PC-3 (cell line): Measurements from ENCODE around the gene CNTNAP2.

Experiments
- CTCF ChIP-seq: fragments of 300-600 bp; sonication (generic); conservative IDR thresholded peaks from 2 replicates; pipeline ENCODE4 v1.5.1; 2017; ENCODE audit warnings: antibody characterized with exemption, low read depth, mild to moderate bottlenecking, low read length
- EZH2 ChIP-seq: fragments of 300-600 bp; sonication (generic); IDR thresholded peaks from one replicate; pipeline ENCODE4 v1.6.1; 2017; ENCODE audit warnings: antibody characterized with exemption, mild to moderate bottlenecking, low read length; ENCODE audit not compliant: unreplicated experiment
- EZH2phosphoT487 ChIP-seq: fragments of 300-600 bp; sonication (generic); IDR thresholded peaks from 2 replicates; pipeline ENCODE4 v1.6.1; 2018; ENCODE audit warnings: mild to moderate bottlenecking, antibody characterized with exemption, low read length, borderline replicate concordance

DNA sequence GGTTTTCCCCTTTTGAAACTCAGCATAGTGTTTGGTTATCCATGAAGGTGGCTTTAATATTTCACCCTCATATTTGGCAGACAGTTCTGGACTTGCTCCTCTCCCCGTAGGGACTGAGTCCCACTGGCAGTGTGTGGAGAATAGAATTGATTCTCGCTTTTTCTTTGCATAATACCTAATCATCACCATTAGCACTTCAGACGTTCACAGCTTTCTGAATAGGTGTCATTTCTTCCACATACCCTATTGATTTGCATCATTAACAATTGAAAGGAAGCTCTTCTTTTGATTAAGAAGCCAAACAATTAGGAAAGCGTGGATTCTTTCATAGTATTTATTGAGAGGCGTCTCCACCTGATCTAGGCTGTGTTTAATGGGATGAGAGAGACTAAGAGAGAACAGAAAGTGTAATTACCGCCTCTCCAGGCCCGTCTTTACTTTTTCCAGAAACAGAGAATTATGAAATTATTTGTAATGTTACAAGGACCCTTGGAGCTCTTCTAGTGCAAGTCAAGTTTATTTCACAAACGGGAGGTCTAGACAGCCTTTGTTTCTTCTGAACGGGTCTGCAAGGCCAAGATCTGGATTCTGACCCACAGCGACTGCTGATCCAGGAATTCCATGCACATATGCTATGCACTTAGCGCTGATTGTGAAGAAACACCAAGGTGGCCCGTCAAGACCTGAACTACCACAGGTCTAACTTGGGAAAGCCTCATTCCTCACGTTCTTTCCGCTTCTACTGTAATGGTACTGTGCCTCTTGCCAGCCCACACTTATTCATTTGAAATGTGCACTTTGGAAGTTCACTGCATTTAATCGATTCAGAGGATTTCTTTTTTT, 2224.1 kb downstream of the CNTNAP2 start:
- TF ChIP-seq CTCF, result no peak
- no peak for TF ChIP-seq EZH2
- no peak for TF ChIP-seq EZH2phosphoT487
